Psoas muscle (tissue), 8 donors: ENCODE results near the gene ZBTB44. TPM values are rescaled to one million over a fixed set of nuclear protein-coding genes. Genes with fewer than 3 reads are reported as not detected.

Experiments used
- ATAC-seq, 4 donors: fragments of 200-7000 bp; cut with Tn5 transposase; one replicate each; pipeline ENCODE4 v1.9.1; 2020; ENCODE audit warnings: moderate library complexity in 3 of 4, mild to moderate bottlenecking in 2 of 4
- DNase-seq, 2 donors: peaks; one replicate each; pipeline ENCODE4 v3.0.0-alpha.2; 2020
- H3K27ac ChIP-seq: fragments of 200-600 bp; one replicate; pipeline ENCODE4 v1.8.0; 2022
- H3K27me3 ChIP-seq, 3 donors: fragments of 200-600 bp in 1 of 3; one replicate each; pipeline versions ENCODE4 v1.6.1 to v1.8.0; 2013 to 2022; ENCODE audit warnings: low read length in 2 of 3, mild to moderate bottlenecking in 2 of 3, moderate library complexity in 1 of 3; ENCODE audit not compliant: insufficient read depth in 3 of 3
- H3K36me3 ChIP-seq, 2 donors: fragments of 200-600 bp in 1 of 2; one replicate each; pipeline versions ENCODE4 v1.6.1 to v1.8.0; 2013 to 2022; ENCODE audit warnings: low read depth in 1 of 2, mild to moderate bottlenecking in 1 of 2, moderate library complexity in 1 of 2; ENCODE audit not compliant: insufficient read depth in 1 of 2
- H3K4me1 ChIP-seq: fragments of 200-600 bp; one replicate; pipeline ENCODE4 v1.8.0; 2022
- H3K4me3 ChIP-seq: fragments of 200-600 bp; one replicate; pipeline ENCODE4 v1.8.0; 2022; ENCODE audit warnings: mild to moderate bottlenecking
- H3K9me3 ChIP-seq: fragments of 200-600 bp; one replicate; pipeline ENCODE4 v1.8.0; 2022
- CTCF ChIP-seq: fragments of 200-600 bp; IDR thresholded peaks from one replicate; pipeline ENCODE4 v1.8.0; 2022; ENCODE audit warnings: antibody characterized with exemption
- WGBS, 3 donors: extraction: QIAGEN DNeasy Blood & Tissue Kit; methylation state at CpG; one replicate each; pipeline versions ENCODE4 v1.1.6 to v1.1.7; 2013; 5-methylcytosine and 5-hydroxymethylcytosine counted together
- intact Hi-C, 2 donors: fragments of 100-400 bp; cut with DNase I; formaldehyde crosslinking; loops; one replicate each; pipeline versions ENCODE4 v1.11.0 to v1.14.2; 2022
- polyA plus RNA-seq, 3 donors: library from polyadenylated mRNA; stranded (reverse); fragments of 200-250 nt; gene quantifications; one replicate each; pipeline ENCODE4 v1.2.3, GENCODE V29; 2013
- total RNA-seq, 4 donors: library from RNA; stranded (reverse); fragmentation: NEBNext Ultra II Directional in 2 of 4; extraction: Animal tissue kit (Norgen Biotek cat#: 25700) in 2 of 4; gene quantifications; one replicate each; pipeline versions ENCODE4 v1.2.1 to v1.2.4, GENCODE V29; 2021 to 2023
- donor health status: healthy with polysubstance abuse.
- donor health status: DM: no; HTN: no; CAD: no; lungs with moderate emphysema.
- donor health status: Bipolar disorder and iron deficiency.
- donor health status: healthy.
- donor health status: DM: yes; HTN: yes; CAD: no.
- donor health status: DM: no; HTN: no; CAD: no.
- donor health status: DM: no; HTN: no; CAD: no.
- donor health status: DM: yes; HTN: yes; CAD: no.

The ZBTB44 gene
- total and polyA plus RNA-seq, 7 donors, result 8.6 to 77.2 (median 58.6) TPM

- H3K36me3 ChIP-seq, result no peaks in the 10 kb centered on the region
- ATAC-seq (no peak), DNase-seq (no peak)
- intact Hi-C loops, result no loop called here
- H3K9me3 ChIP-seq, result no peaks in the 10 kb centered on the region
- no peaks in the 10 kb centered on the region for H3K27me3 ChIP-seq
- H3K27ac ChIP-seq, result no peak overlapping the region
- TF ChIP-seq CTCF, result no peak
- 88 to 91% (median 90%) methylated on average over 12 of the region's 12 CpGs for WGBS, 3 donors
- H3K4me1 ChIP-seq, result no peaks in the 10 kb centered on the region
- no peak overlapping the region for H3K4me3 ChIP-seq
Observed at GRCh38 chr11:130199792-130200191, 114.9 kb downstream of the ZBTB44 start.

- ATAC-seq, result no peak
- intact Hi-C loops, result no loop called here
- Histone ChIP-seq H3K4me3 (no peak overlapping the region), H3K27ac (no peak overlapping the region), H3K36me3 (no peaks in the 10 kb centered on the region), H3K9me3 (no peaks in the 10 kb centered on the region), H3K27me3 (no peaks in the 10 kb centered on the region), H3K4me1 (no peaks in the 10 kb centered on the region)
- TF ChIP-seq CTCF, result no peak
- 84 to 88% (median 88%) methylated on average over 14 to 15 of the region's 15 CpGs for WGBS, 3 donors
- no peak for DNase-seq
Observed at GRCh38 chr11:130198964-130199363, 115.8 kb downstream of the ZBTB44 start.

GRCh38 chr11:130198292-130198691 lies 116.4 kb downstream of the ZBTB44 start:
- 84 to 86% (median 85%) methylated on average over 21 to 22 of the region's 22 CpGs for WGBS, 3 donors

GRCh38 chr11:130197386-130198035 lies 117.2 kb downstream of the ZBTB44 start:
- no peaks in the 10 kb centered on the region for H3K36me3 ChIP-seq
- 81 to 92% (median 90%) methylated on average over 23 to 27 of the region's 27 CpGs for WGBS, 3 donors
- H3K4me1 ChIP-seq, result no peaks in the 10 kb centered on the region
- H3K9me3 ChIP-seq, result no peaks in the 10 kb centered on the region
- no peak for TF ChIP-seq CTCF
- intact Hi-C loops, result no loop called here
- DNase-seq (no peak), ATAC-seq (no peak)
- no peak overlapping the region for H3K4me3 ChIP-seq
- H3K27me3 ChIP-seq, result no peaks in the 10 kb centered on the region
- no peak overlapping the region for H3K27ac ChIP-seq

More at GRCh38 chr11:130198292-130198691, 116.4 kb downstream of the ZBTB44 start:
- Histone ChIP-seq H3K9me3 (no peaks in the 10 kb centered on the region), H3K4me3 (no peak overlapping the region), H3K27me3 (no peaks in the 10 kb centered on the region), H3K27ac (no peak overlapping the region), H3K4me1 (no peaks in the 10 kb centered on the region), H3K36me3 (no peaks in the 10 kb centered on the region)
- intact Hi-C loops, result no loop called here
- no peak for DNase-seq
- no peak for ATAC-seq
- no peak for TF ChIP-seq CTCF
